OCI-LY1 (cell line): ENCODE data around the gene SHKBP1.

Experiments used
- CTCF ChIP-seq: fragments of 200-600 bp; sonication (generic), shearing (Covaris generic); IDR thresholded peaks from 2 replicates; pipeline ENCODE4 v1.5.1; 2017; ENCODE audit warnings: mild to moderate bottlenecking, antibody characterized with exemption, low read length, moderate library complexity, mixed read lengths
- EZH2 ChIP-seq: fragments of 200-600 bp; sonication (generic), shearing (Covaris generic); IDR thresholded peaks from 2 replicates; pipeline ENCODE4 v1.8.0; 2017; ENCODE audit warnings: borderline replicate concordance, mixed run types, mild to moderate bottlenecking, antibody characterized with exemption, low read length, moderate library complexity, mixed read lengths

- TF ChIP-seq CTCF (no peak), EZH2 (no peak)
These were observed 40.3 kb downstream of the SHKBP1 start for GRCh38 chr19:40616941-40617340.
